ENCODE measurements around the gene SLC26A6. TPM values are rescaled to one million over a fixed set of nuclear protein-coding genes. Genes with fewer than 3 reads are reported as not detected.

The SLC26A6 gene
- total RNA-seq, 4 donors from 2014 or later = 6.1 to 17.3 (median 10.1) TPM

- in situ Hi-C loops (cut with MboI; ENCODE audit: low sequenced_read_pairs in 4 of 4) = no loop called here
- Histone ChIP-seq H3K36me3 (peaks cover 0 to 10% of the 10 kb centered on the region in 2 donors), H3K4me1 (peaks cover 12 to 21% of the 10 kb centered on the region in 2 donors), H3K27ac (no peak overlapping the region), H3K27me3 (no peaks in the 10 kb centered on the region), H3K4me3 (no peak overlapping the region), H3K9me3 (no peaks in the 10 kb centered on the region)
- intact Hi-C loops (cut with DNase I; ENCODE audit: low total_unique reads) = no loop called here
- TF ChIP-seq, protein P1, sequence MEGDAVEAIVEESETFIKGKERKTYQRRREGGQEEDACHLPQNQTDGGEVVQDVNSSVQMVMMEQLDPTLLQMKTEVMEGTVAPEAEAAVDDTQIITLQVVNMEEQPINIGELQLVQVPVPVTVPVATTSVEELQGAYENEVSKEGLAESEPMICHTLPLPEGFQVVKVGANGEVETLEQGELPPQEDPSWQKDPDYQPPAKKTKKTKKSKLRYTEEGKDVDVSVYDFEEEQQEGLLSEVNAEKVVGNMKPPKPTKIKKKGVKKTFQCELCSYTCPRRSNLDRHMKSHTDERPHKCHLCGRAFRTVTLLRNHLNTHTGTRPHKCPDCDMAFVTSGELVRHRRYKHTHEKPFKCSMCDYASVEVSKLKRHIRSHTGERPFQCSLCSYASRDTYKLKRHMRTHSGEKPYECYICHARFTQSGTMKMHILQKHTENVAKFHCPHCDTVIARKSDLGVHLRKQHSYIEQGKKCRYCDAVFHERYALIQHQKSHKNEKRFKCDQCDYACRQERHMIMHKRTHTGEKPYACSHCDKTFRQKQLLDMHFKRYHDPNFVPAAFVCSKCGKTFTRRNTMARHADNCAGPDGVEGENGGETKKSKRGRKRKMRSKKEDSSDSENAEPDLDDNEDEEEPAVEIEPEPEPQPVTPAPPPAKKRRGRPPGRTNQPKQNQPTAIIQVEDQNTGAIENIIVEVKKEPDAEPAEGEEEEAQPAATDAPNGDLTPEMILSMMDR (IDR thresholded peaks at IDR 0.05 in 4 of 5, conservative IDR thresholded peaks at IDR 0.05 in 1 of 5) = no peak
- no peak for TF ChIP-seq POLR2A (IDR thresholded peaks at IDR 0.05)
- DNase-seq (no peak), ATAC-seq (no peak)
Measured at GRCh38 chr3:48612309-48612708, 23.0 kb downstream of the SLC26A6 start.

- H3K4me1 ChIP-seq = peaks cover 16 to 21% of the 10 kb centered on the region in 2 donors
- H3K4me3 ChIP-seq = peak within 1 kb of the TSS; percentile 87 to 96 (median 94)
- no peaks in the 10 kb centered on the region for H3K27me3 ChIP-seq
- intact Hi-C loops (cut with DNase I; ENCODE audit: low total_unique reads) (loop anchor here (1.0 to 5.0 kb wide), 3 partner anchors 26 to 142 kb away; partner anchors contain the start of gene SLC26A6), in situ Hi-C loops (cut with MboI; ENCODE audit: low sequenced_read_pairs in 4 of 4) (no loop called here)
- H3K36me3 ChIP-seq = peaks cover 0 to 39% of the 10 kb centered on the region in 2 donors
- H3K27ac ChIP-seq = peak within 1 kb of the TSS; percentile 90 to 98 (median 95)
- TF ChIP-seq, protein P1 (IDR thresholded peaks at IDR 0.05 in 4 of 5, conservative IDR thresholded peaks at IDR 0.05 in 1 of 5) = peak; percentile 85 to 91 (median 86)
- peak; percentile 93 for TF ChIP-seq POLR2A (IDR thresholded peaks at IDR 0.05)
- no peaks in the 10 kb centered on the region for H3K9me3 ChIP-seq
- ATAC-seq (peak; percentile 98), DNase-seq (peak; percentile 88 to 91)
Measured at GRCh38 chr3:48609088-48610005, 25.9 kb downstream of the SLC26A6 start, which contains the start of gene UQCRC1. TSS of gene UQCRC1 (minus strand) at chr3:48609646. CDS start at chr3:48609620, 26 bp downstream.

- no peak for DNase-seq
- Histone ChIP-seq H3K4me3 (no peak overlapping the region), H3K4me1 (peaks cover 21% of the 10 kb centered on the region in 2 donors), H3K27ac (peak overlapping the region in 3 of 4 donors; percentile 94 to 98 (median 96)), H3K36me3 (peaks cover 0 to 58% of the 10 kb centered on the region in 2 donors), H3K9me3 (no peaks in the 10 kb centered on the region), H3K27me3 (no peaks in the 10 kb centered on the region)
- intact Hi-C loops (cut with DNase I; ENCODE audit: low total_unique reads) (loop anchor here (5.0 kb wide), 1 partner anchor 140 kb away; a partner anchor contains a TSS), in situ Hi-C loops (cut with MboI; ENCODE audit: low sequenced_read_pairs in 4 of 4) (no loop called here)
- no peak for ATAC-seq
- TF ChIP-seq, protein P1 (IDR thresholded peaks at IDR 0.05 in 4 of 5, conservative IDR thresholded peaks at IDR 0.05 in 1 of 5) = no peak
- no peak for TF ChIP-seq POLR2A (IDR thresholded peaks at IDR 0.05)
Measured at GRCh38 chr3:48607519-48607918, 27.7 kb downstream of the SLC26A6 start.

GRCh38 chr3:48601622-48601994, 33.7 kb downstream of the SLC26A6 start:
- peak overlapping the region; percentile 85 to 98 (median 92) for H3K27ac ChIP-seq
- H3K9me3 ChIP-seq = no peaks in the 10 kb centered on the region
- ATAC-seq (peak; percentile 78 to 80), DNase-seq (peak; percentile 83 to 93)
- no peak overlapping the region for H3K4me3 ChIP-seq
- intact Hi-C loops (cut with DNase I; ENCODE audit: low total_unique reads) (loop anchor here (1.0 kb wide), 1 partner anchor 41 kb away; no protein-coding TSS in a partner anchor), in situ Hi-C loops (cut with MboI; ENCODE audit: low sequenced_read_pairs in 4 of 4) (no loop called here)
- peak in 1 of 2 donors; percentile 33 for TF ChIP-seq POLR2A (IDR thresholded peaks at IDR 0.05)
- TF ChIP-seq, protein P1 (IDR thresholded peaks at IDR 0.05 in 4 of 5, conservative IDR thresholded peaks at IDR 0.05 in 1 of 5) = no peak
- peaks cover 51 to 60% of the 10 kb centered on the region in 2 donors for H3K4me1 ChIP-seq
- H3K27me3 ChIP-seq = no peaks in the 10 kb centered on the region
- H3K36me3 ChIP-seq = peaks cover 0 to 67% of the 10 kb centered on the region in 2 donors
